ENCODE results near the gene LBR. TPM values are rescaled to one million over a fixed set of nuclear protein-coding genes. Genes with fewer than 3 reads are reported as not detected.
A peak's percentile ranks its signal among the peaks of the same experiment; 100 is the strongest.

Gene LBR
- total RNA-seq, 2 donors from 2014 or later: 49.8 to 72.3 TPM

GRCh38 chr1:225425201-225425786 is 2.5 kb downstream of the LBR start:
- 5 to 7% methylated on average over 3 of the region's 5 CpGs for WGBS, 2 experiments (ENCODE audit: insufficient coverage in 1 of 2, insufficient read length in 1 of 2)
- Histone ChIP-seq H3K27me3 (ENCODE audit: control insufficient read depth, insufficient read depth, low read length, poor library complexity, severe bottlenecking) (peaks cover 5% of the 10 kb centered on the region), H3K9ac (ENCODE audit: extremely low read depth, low read length, poor library complexity, severe bottlenecking) (peak overlapping the region; percentile 81), H3K9me3 (ENCODE audit: control insufficient read depth, low read length) (no peaks in the 10 kb centered on the region), H3K36me3 (ENCODE audit: control insufficient read depth, insufficient read depth, low read length) (peaks cover 25% of the 10 kb centered on the region), H3K27ac (ENCODE audit: low read depth, low read length) (no peak overlapping the region), H3K4me1 (ENCODE audit: control insufficient read depth, insufficient read depth, low read length) (peaks cover 4% of the 10 kb centered on the region), H3K4me3 (ENCODE audit: low read length) (peak overlapping the region; percentile 89)
- Mint-ChIP-seq H3K4me1 (peaks cover 52% of the 10 kb centered on the region), H3K36me3 (ENCODE audit: low read depth) (peaks cover 4% of the 10 kb centered on the region), H3K27ac (peak overlapping the region; percentile 85), H3K4me3 (peak overlapping the region; percentile 80), H3K27me3 (ENCODE audit: insufficient read depth) (peaks cover 49% of the 10 kb centered on the region), H3K9me3 (peaks cover 4% of the 10 kb centered on the region)
- peak; percentile 91 for DNase-seq
- TF ChIP-seq CTCF (conservative IDR thresholded peaks at IDR 0.05): no peak

GRCh38 chr1:225424562-225425200 is 3.2 kb downstream of the LBR start:
- H3K27ac Mint-ChIP-seq: peak overlapping the region; percentile 85
- no peak overlapping the region for H3K27ac ChIP-seq (ENCODE audit: low read depth, low read length)
- WGBS, 2 experiments (ENCODE audit: insufficient coverage in 1 of 2, insufficient read length in 1 of 2): 42 to 44% methylated on average over 5 to 6 of the region's 6 CpGs

DNA sequence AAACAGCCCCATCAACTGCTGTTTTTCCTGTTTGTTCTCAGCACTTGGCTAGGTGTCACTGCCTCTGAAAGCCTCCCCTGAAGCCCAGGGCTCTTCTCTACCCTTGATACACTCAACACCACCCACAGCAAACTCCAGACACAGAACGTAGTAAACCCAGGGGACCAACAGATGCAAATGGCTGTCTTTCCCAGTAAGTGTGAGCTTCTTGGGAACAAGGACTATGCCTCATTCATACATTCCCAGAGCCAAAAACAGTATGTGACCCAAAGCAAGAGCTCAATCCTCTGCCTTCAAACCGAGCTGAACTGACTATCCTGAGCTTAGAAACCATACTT is 4.4 kb downstream of the LBR start:
- TF ChIP-seq CTCF (conservative IDR thresholded peaks at IDR 0.05): no peak
- Histone ChIP-seq H3K9ac (ENCODE audit: extremely low read depth, low read length, poor library complexity, severe bottlenecking) (no peak overlapping the region), H3K27me3 (ENCODE audit: control insufficient read depth, insufficient read depth, low read length, poor library complexity, severe bottlenecking) (peaks cover 5% of the 10 kb centered on the region), H3K4me1 (ENCODE audit: control insufficient read depth, insufficient read depth, low read length) (peaks cover 4% of the 10 kb centered on the region), H3K36me3 (ENCODE audit: control insufficient read depth, insufficient read depth, low read length) (peaks cover 43% of the 10 kb centered on the region), H3K9me3 (ENCODE audit: control insufficient read depth, low read length) (no peaks in the 10 kb centered on the region), H3K4me3 (ENCODE audit: low read length) (peak overlapping the region; percentile 89), H3K27ac (ENCODE audit: low read depth, low read length) (no peak overlapping the region)
- peak overlapping the region; percentile 2 for H3K27ac Mint-ChIP-seq
- peaks cover 37% of the 10 kb centered on the region for H3K27me3 Mint-ChIP-seq (ENCODE audit: insufficient read depth)
- H3K4me1 Mint-ChIP-seq: peaks cover 51% of the 10 kb centered on the region
- H3K4me3 Mint-ChIP-seq: no peak overlapping the region
- peaks cover 12% of the 10 kb centered on the region for H3K36me3 Mint-ChIP-seq (ENCODE audit: low read depth)
- 65 to 78% methylated on average over 1 to 2 of the region's 2 CpGs for WGBS, 2 experiments (ENCODE audit: insufficient coverage in 1 of 2, insufficient read length in 1 of 2)
- no peaks in the 10 kb centered on the region for H3K9me3 Mint-ChIP-seq
- DNase-seq: peak; percentile 63

More at GRCh38 chr1:225424562-225425200, 3.2 kb downstream of the LBR start:
- no peaks in the 10 kb centered on the region for H3K9me3 Mint-ChIP-seq
- peak overlapping the region; percentile 80 for H3K4me3 Mint-ChIP-seq
- Histone ChIP-seq H3K36me3 (ENCODE audit: control insufficient read depth, insufficient read depth, low read length) (peaks cover 31% of the 10 kb centered on the region), H3K27me3 (ENCODE audit: control insufficient read depth, insufficient read depth, low read length, poor library complexity, severe bottlenecking) (peaks cover 5% of the 10 kb centered on the region), H3K9ac (ENCODE audit: extremely low read depth, low read length, poor library complexity, severe bottlenecking) (peak overlapping the region; percentile 31), H3K4me3 (ENCODE audit: low read length) (peak overlapping the region; percentile 89), H3K9me3 (ENCODE audit: control insufficient read depth, low read length) (no peaks in the 10 kb centered on the region), H3K4me1 (ENCODE audit: control insufficient read depth, insufficient read depth, low read length) (peaks cover 4% of the 10 kb centered on the region)
- peaks cover 6% of the 10 kb centered on the region for H3K36me3 Mint-ChIP-seq (ENCODE audit: low read depth)
- TF ChIP-seq CTCF (conservative IDR thresholded peaks at IDR 0.05): no peak
- peaks cover 52% of the 10 kb centered on the region for H3K4me1 Mint-ChIP-seq
- H3K27me3 Mint-ChIP-seq (ENCODE audit: insufficient read depth): peaks cover 46% of the 10 kb centered on the region
- peak; percentile 85 for DNase-seq

All from endodermal cell (in vitro differentiated cells).